GM23338 (cell line): ENCODE data around the gene TTC16. TPM values are rescaled to one million over a fixed set of nuclear protein-coding genes. Genes with fewer than 3 reads are reported as not detected.

ENCODE experiments used
- CREB1 ChIP-seq: fragments of 250-450 bp; sonication (Bioruptor Pico); IDR thresholded peaks from 2 replicates; pipeline ENCODE4 v1.5.0; 2020; ENCODE audit warnings: low read depth, mild to moderate bottlenecking, moderate library complexity
- ETS1 ChIP-seq: IDR thresholded peaks from 2 replicates; pipeline ENCODE4 v1.6.1; 2016; ENCODE audit warnings: antibody characterized with exemption
- EZH2 ChIP-seq: fragments of 200-600 bp; sonication (generic); IDR thresholded peaks from one replicate; pipeline ENCODE4 v1.8.0; 2017; ENCODE audit warnings: antibody characterized with exemption, mild to moderate bottlenecking, low read depth; ENCODE audit not compliant: unreplicated experiment
- NANOG ChIP-seq: IDR thresholded peaks from 2 replicates; pipeline ENCODE4 v1.6.1; 2016; ENCODE audit warnings: antibody characterized with exemption, borderline replicate concordance
- STAT1 ChIP-seq: IDR thresholded peaks from one replicate; pipeline ENCODE4 v1.6.1; 2016; ENCODE audit warnings: antibody characterized with exemption; ENCODE audit not compliant: unreplicated experiment
- ZNF331 ChIP-seq: fragments of 250-450 bp; sonication (Bioruptor Pico); IDR thresholded peaks from 2 replicates; pipeline ENCODE4 v1.5.0; 2020; ENCODE audit warnings: low read depth, mild to moderate bottlenecking, moderate library complexity
- ZNF462 ChIP-seq: fragments of 250-450 bp; sonication (Bioruptor Pico); IDR thresholded peaks from 2 replicates; pipeline ENCODE4 v1.5.0; 2020; ENCODE audit warnings: mild to moderate bottlenecking, moderate library complexity
- polyA plus RNA-seq: library from polyadenylated mRNA; unstranded; fragments of >200 nt; fragmentation: Nextera tagmentation; extraction: Ambion mirVana; gene quantifications from 2 replicates; pipeline ENCODE4 v1.2.1, GENCODE V29; 2016
- total RNA-seq: library from RNA; depleted of rRNA; stranded (reverse); fragments of >200 nt; shearing (Covaris generic); gene quantifications from 2 replicates; pipeline ENCODE4 v1.2.3, GENCODE V29; 2014

TTC16 gene
- total and polyA plus RNA-seq, 2 experiments from 2014 or later, result not detected

GRCh38 chr9:127734747-127735529 is 19.1 kb downstream of the TTC16 start, which contains the start of gene TOR2A (continued):
- TF ChIP-seq ZNF462 (CRISPR knock-in tag), result no peak
- TF ChIP-seq EZH2, result no peak
- TF ChIP-seq NANOG, result no peak
- no peak for TF ChIP-seq ZNF331 (CRISPR knock-in tag)
- no peak for TF ChIP-seq STAT1
- TF ChIP-seq CREB1 (CRISPR knock-in tag), result peak; percentile 76
- peak; percentile 96 for TF ChIP-seq ETS1
